Activated CD4-positive, CD25-positive, alpha-beta regulatory T cell treated with anti-CD3 and anti-CD28 coated beads, Interleukin-2, amount 50 U/mL, for 16 hours (primary cell): ENCODE measurements around the gene DHRS9.
"Not testable (repeated sequence)": the region's sequence is repeated elsewhere in the genome, so short reads cannot be mapped to it uniquely, and the experiment has no call there.

Experiments used
- DNase-seq: peaks from one replicate; pipeline ENCODE4 v3.0.0-alpha.2; 2020; ENCODE audit warnings: low read depth, low spot score

The DHRS9 gene

GRCh38 chr2:169069341-169069740, at the start of gene DHRS9:
TSS of gene DHRS9 (plus strand) at chr2:169069563. CDS start at chr2:169081582, 12,019 bp downstream.
- DNase-seq, result no peak

- no peak for DNase-seq
Measured at GRCh38 chr2:169023161-169023560, 46.2 kb upstream of the DHRS9 start.

- no peak for DNase-seq
Measured at GRCh38 chr2:169026056-169026455, 43.3 kb upstream of the DHRS9 start.

- DNase-seq, result no peak
Measured at GRCh38 chr2:169027234-169027633, 42.1 kb upstream of the DHRS9 start.

- no peak for DNase-seq
Measured at GRCh38 chr2:169029341-169029740, 40.0 kb upstream of the DHRS9 start.

- no peak for DNase-seq
Measured at GRCh38 chr2:169031202-169031601, 38.2 kb upstream of the DHRS9 start, which contains the start of gene ABCB11. TSS of gene ABCB11 (minus strand) at chr2:169031324. CDS start at chr2:169018125, 13,199 bp downstream.

- no peak for DNase-seq
Measured at GRCh38 chr2:169034256-169034655, 35.1 kb upstream of the DHRS9 start.

GRCh38 chr2:169034984-169035544, 34.3 kb upstream of the DHRS9 start:
- no peak for DNase-seq

- no peak for DNase-seq
Measured at GRCh38 chr2:169035887-169036286, 33.5 kb upstream of the DHRS9 start.

GRCh38 chr2:169036736-169037440, 32.5 kb upstream of the DHRS9 start:
- no peak for DNase-seq

- DNase-seq, result no peak
Measured at GRCh38 chr2:169038338-169038757, 31.0 kb upstream of the DHRS9 start.

- DNase-seq, result no peak
Measured at GRCh38 chr2:169039702-169040101, 29.7 kb upstream of the DHRS9 start.

GRCh38 chr2:169041594-169041993, 27.8 kb upstream of the DHRS9 start:
- no peak for DNase-seq

- no peak for DNase-seq
Measured at GRCh38 chr2:169042856-169043255, 26.5 kb upstream of the DHRS9 start.

GRCh38 chr2:169046440-169047151, 22.8 kb upstream of the DHRS9 start:
- DNase-seq, result no peak

GRCh38 chr2:169047256-169048250, 21.8 kb upstream of the DHRS9 start:
- no peak for DNase-seq

GRCh38 chr2:169049142-169049541, 20.2 kb upstream of the DHRS9 start:
- no peak for DNase-seq

- no peak for DNase-seq
Measured at GRCh38 chr2:169050476-169051240, 18.7 kb upstream of the DHRS9 start.

- not testable (repeated sequence) for DNase-seq
Measured at GRCh38 chr2:169054575-169054974, 14.8 kb upstream of the DHRS9 start.

GRCh38 chr2:169064199-169064598, 5.2 kb upstream of the DHRS9 start:
- not testable (repeated sequence) for DNase-seq

- DNase-seq, result no peak
Measured at GRCh38 chr2:169065422-169065821, 3.9 kb upstream of the DHRS9 start.
